ENCODE results near the gene TRIO.

TRIO gene

DNA sequence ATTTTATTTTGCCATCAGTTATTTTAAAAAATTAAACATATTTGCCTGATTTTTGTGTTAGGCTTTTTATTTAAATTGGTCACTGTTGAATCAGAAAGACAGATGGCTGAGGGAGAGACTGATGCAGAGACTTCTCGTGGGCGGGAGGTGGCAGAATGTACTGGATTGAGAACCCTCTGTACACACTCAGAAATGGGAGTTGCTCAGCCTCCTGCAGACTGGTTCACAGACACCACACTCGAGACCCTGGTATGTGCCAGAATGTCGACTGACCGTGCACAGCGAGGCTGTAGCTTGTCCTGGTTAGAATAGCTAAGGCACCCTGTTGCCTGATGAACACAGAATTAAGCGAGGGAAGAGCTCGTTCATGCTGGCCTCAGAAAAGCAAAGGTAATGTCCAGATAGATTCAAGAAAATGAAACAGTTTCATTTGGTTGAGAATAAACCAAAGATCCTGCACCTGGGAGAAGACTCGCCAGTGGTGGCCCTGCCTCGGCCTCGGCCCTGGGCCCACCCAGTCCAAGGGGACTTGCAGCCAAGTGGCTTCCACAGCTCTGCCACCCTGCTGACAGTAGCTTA is 367.1 kb downstream of the TRIO start:
- no peaks in the 10 kb centered on the region for H3K36me3 Mint-ChIP-seq (ENCODE audit: low read depth)
- no peak for ATAC-seq
- no peaks in the 10 kb centered on the region for H3K9me3 Mint-ChIP-seq
- H3K4me1 Mint-ChIP-seq, result no peaks in the 10 kb centered on the region
- no peaks in the 10 kb centered on the region for H3K27me3 Mint-ChIP-seq
- no peak overlapping the region for H3K27ac Mint-ChIP-seq
- DNase-seq, result no peak
- H3K4me3 Mint-ChIP-seq, result no peak overlapping the region

DNA sequence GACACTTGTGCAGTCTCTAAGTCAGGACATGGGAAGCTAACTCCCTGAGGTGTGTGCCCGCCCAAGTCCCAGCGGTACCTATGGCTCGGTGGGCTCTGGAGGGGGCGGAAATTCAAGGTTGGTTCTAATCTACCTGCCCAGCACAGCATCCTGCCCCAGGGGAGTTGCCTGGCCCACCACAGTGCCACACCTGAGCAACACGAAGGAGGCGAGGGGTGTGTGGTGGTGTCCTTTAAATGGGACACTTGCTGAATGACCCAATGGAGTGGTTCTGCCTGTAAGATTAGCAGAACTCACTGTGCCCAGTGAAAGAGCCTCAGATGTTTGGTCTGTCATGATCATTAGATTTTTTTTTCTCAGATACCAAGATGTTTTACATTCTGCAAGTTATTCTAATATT is 367.7 kb downstream of the TRIO start:
- ATAC-seq (no peak), DNase-seq (no peak)
- H3K27me3 Mint-ChIP-seq, result no peaks in the 10 kb centered on the region
- H3K27ac Mint-ChIP-seq, result no peak overlapping the region
- peaks cover 4% of the 10 kb centered on the region for H3K9me3 Mint-ChIP-seq
- H3K36me3 Mint-ChIP-seq (ENCODE audit: low read depth), result no peaks in the 10 kb centered on the region
- no peaks in the 10 kb centered on the region for H3K4me1 Mint-ChIP-seq
- no peak overlapping the region for H3K4me3 Mint-ChIP-seq

DNA sequence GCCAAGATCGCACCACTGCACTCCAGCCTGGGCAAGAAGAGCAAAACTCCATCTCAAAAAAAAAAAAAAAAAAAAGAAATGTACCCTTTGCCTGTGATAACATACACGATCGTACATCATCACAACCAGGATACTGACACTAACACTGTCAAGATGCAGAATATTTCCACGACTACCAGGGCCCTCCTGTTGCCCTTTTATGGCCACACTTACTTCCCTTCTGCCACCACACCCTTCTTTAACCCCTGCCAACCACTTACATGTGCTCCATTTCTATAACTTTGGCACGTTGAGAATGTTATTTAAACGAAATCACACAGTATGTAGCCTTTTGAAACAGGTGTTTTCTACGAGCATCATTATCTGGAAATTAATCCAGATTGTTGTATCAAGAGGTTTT is 369.4 kb downstream of the TRIO start:
- H3K27me3 Mint-ChIP-seq, result no peaks in the 10 kb centered on the region
- ATAC-seq, result no peak
- no peak overlapping the region for H3K4me3 Mint-ChIP-seq
- no peak overlapping the region for H3K27ac Mint-ChIP-seq
- no peak for DNase-seq
- peaks cover 6% of the 10 kb centered on the region for H3K9me3 Mint-ChIP-seq
- H3K36me3 Mint-ChIP-seq (ENCODE audit: low read depth), result no peaks in the 10 kb centered on the region
- H3K4me1 Mint-ChIP-seq, result no peaks in the 10 kb centered on the region

DNA sequence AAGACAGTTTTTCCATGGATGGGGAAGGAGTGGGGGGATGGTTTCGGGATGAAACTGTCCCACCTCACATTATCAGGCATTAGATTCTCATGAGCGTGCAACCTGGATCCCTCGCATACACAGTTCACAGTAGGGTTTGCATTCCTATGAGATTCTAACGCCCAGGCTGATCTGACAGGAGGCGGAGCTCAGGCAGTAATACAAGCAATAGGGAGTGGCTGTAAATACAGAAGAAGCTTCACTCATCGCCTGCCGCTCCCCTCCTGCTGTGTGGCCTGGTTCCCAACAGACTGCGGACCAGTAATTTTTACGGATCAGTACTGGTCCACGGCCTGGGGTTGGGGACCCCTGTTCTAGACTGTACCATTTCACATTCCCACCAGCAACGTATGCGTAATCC is 370.1 kb downstream of the TRIO start:
- no peaks in the 10 kb centered on the region for H3K27me3 Mint-ChIP-seq
- no peaks in the 10 kb centered on the region for H3K36me3 Mint-ChIP-seq (ENCODE audit: low read depth)
- H3K9me3 Mint-ChIP-seq, result peaks cover 6% of the 10 kb centered on the region
- DNase-seq (no peak), ATAC-seq (no peak)
- H3K27ac Mint-ChIP-seq, result no peak overlapping the region
- H3K4me1 Mint-ChIP-seq, result no peaks in the 10 kb centered on the region
- no peak overlapping the region for H3K4me3 Mint-ChIP-seq

DNA sequence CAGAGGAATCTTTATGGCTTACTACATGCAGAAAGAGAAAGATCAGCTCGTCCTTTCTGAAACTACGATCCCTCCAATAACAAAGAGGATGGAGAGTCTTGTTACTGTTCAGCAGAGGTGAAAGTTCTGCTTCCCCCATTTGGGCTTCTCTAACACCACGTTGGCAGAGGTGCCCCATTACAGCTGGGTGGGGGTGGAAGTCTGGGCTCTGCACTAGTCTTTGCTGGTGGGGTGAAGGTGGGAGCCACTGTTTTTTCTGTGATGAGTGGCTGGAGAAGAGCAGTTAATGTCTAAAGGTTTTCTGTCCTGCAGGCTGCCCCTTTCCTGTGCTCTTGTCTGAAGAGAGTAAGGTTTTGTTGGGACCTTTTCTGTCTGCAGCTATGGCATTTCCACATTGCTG is 373.8 kb downstream of the TRIO start:
- DNase-seq (no peak), ATAC-seq (no peak)
- H3K36me3 Mint-ChIP-seq (ENCODE audit: low read depth), result no peaks in the 10 kb centered on the region
- no peak overlapping the region for H3K27ac Mint-ChIP-seq
- H3K4me1 Mint-ChIP-seq, result no peaks in the 10 kb centered on the region
- peaks cover 11% of the 10 kb centered on the region for H3K9me3 Mint-ChIP-seq
- H3K4me3 Mint-ChIP-seq, result no peak overlapping the region
- H3K27me3 Mint-ChIP-seq, result no peaks in the 10 kb centered on the region

DNA sequence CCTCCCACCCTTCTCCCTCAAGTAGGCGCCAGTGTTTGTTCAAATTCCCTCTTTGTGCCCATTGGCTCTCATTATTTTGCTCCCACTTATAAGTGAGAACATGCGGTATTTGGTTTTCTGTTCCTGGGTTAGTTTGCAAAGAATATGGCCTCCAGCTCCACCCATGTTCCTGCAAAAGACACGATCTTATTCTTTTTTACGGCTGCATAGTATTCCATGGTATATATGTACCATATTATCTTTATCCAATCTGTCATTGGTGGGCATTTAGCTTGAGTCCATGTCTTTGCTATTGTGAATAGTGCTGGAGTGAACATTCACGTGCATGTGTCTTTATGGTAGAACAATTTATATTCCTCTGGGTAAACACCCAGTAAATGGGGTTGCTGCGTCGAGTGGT is 375.5 kb downstream of the TRIO start:
- H3K36me3 Mint-ChIP-seq (ENCODE audit: low read depth), result no peaks in the 10 kb centered on the region
- no peaks in the 10 kb centered on the region for H3K27me3 Mint-ChIP-seq
- H3K27ac Mint-ChIP-seq, result no peak overlapping the region
- no peak overlapping the region for H3K4me3 Mint-ChIP-seq
- peaks cover 11% of the 10 kb centered on the region for H3K9me3 Mint-ChIP-seq
- DNase-seq, result no peak
- H3K4me1 Mint-ChIP-seq, result no peaks in the 10 kb centered on the region
- ATAC-seq, result no peak

DNA sequence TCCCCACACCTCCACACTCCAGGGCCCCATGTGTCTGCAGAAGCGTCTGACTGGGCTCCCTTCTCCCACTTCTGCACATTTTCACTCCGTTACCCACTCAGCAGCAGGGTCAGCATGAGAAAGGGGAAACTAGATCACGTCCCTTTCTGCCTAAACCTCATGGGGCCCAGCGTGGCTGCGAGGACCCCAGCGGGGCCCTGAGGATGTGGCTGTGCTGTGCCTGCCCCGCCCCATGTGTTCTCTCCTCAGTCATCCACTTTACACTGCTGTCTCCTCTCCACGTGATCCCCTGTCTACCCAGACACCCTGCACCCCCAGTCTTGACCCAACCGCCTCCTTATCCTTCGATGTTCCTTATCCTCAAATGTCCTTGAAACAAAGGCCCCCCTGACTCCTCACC is 378.6 kb downstream of the TRIO start:
- no peak for ATAC-seq
- H3K36me3 Mint-ChIP-seq (ENCODE audit: low read depth), result no peaks in the 10 kb centered on the region
- H3K27ac Mint-ChIP-seq, result no peak overlapping the region
- H3K4me3 Mint-ChIP-seq, result no peak overlapping the region
- H3K9me3 Mint-ChIP-seq, result peaks cover 5% of the 10 kb centered on the region
- H3K4me1 Mint-ChIP-seq, result no peaks in the 10 kb centered on the region
- no peaks in the 10 kb centered on the region for H3K27me3 Mint-ChIP-seq
- DNase-seq, result no peak

DNA sequence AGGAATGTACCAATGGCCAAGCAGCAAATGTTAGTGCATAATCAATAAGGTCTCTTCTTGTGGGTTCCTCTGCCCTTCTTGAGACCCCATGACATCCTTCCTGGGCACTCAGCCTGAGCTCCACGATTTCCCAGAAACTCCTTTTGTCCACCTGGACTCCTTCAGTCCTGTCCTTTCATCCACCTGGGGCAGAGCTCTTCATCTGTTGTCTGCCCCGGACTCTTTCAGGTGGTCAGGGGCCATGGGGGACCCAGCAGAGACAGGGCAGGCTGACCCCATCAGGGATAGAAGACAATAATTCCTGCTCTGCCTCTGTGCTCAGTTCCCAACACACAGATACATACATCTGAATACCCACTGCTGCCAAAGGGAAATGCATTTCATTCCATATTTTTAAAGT is 379.6 kb downstream of the TRIO start:
- no peak for ATAC-seq
- Mint-ChIP-seq H3K27ac (no peak overlapping the region), H3K27me3 (no peaks in the 10 kb centered on the region), H3K4me3 (no peak overlapping the region), H3K9me3 (peaks cover 5% of the 10 kb centered on the region), H3K4me1 (no peaks in the 10 kb centered on the region), H3K36me3 (ENCODE audit: low read depth) (no peaks in the 10 kb centered on the region)
- no peak for DNase-seq

DNA sequence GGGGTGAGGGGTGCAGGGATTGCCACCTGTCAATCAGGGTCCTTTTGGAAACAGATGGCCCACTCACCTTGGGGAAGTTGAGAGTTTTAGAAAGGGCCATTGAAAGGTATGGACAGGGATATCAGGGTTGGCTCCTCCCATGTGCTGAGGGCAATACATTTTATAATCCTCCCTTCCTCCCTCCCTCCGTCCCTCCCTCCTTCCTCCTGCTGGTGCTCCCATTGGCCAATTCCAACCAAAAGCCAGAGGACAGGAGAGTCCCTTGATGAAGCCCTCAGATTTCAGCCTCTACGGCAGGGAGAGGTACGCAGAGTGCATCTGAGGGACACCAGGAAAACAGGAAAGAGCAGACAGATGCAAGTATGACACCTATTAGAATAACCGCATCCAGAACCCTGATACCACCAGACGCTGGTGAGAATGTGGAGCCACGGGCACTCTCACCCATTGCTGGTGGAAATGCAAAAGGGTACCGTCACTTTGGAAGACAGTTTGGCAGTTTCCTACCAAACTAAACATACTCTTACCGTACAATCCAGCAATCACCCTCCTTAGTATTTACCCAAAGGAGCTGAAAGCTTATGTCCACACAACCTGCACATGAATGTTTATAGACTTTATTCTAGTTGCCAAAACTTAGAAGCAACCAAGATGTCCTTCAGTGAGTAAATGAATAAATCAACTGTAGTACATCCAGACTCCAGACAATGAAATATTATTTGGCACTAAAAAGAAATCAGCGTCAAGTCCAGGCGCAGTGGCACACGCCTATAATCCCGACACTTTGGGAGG is 380.3 kb downstream of the TRIO start:
- DNase-seq, result no peak
- no peaks in the 10 kb centered on the region for H3K36me3 Mint-ChIP-seq (ENCODE audit: low read depth)
- no peaks in the 10 kb centered on the region for H3K27me3 Mint-ChIP-seq
- no peak for ATAC-seq
- H3K4me3 Mint-ChIP-seq, result no peak overlapping the region
- no peaks in the 10 kb centered on the region for H3K4me1 Mint-ChIP-seq
- no peak overlapping the region for H3K27ac Mint-ChIP-seq
- H3K9me3 Mint-ChIP-seq, result peaks cover 5% of the 10 kb centered on the region

DNA sequence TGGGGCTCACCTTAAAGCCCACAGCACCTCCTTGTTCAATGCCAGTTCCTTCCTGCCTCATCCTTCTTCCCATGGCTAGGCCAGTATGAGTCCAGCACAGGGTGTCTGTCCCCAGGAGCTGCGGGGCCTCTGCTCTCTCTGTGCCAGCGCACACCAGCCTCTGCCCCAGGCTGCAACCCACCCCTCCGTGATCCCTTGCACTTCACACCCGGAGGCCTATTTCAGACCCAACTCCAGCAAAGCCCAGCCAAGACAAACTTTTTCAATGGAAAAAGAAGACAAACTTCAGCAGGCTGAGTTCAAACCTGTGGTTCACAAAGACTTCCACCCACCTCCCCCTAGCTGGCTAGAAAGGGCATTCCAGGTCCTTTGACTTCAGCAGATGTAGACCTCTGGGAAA is 382.3 kb downstream of the TRIO start:
- Mint-ChIP-seq H3K9me3 (no peaks in the 10 kb centered on the region), H3K27ac (no peak overlapping the region), H3K4me3 (no peak overlapping the region), H3K4me1 (no peaks in the 10 kb centered on the region), H3K27me3 (no peaks in the 10 kb centered on the region), H3K36me3 (ENCODE audit: low read depth) (no peaks in the 10 kb centered on the region)
- DNase-seq (no peak), ATAC-seq (no peak)

DNA sequence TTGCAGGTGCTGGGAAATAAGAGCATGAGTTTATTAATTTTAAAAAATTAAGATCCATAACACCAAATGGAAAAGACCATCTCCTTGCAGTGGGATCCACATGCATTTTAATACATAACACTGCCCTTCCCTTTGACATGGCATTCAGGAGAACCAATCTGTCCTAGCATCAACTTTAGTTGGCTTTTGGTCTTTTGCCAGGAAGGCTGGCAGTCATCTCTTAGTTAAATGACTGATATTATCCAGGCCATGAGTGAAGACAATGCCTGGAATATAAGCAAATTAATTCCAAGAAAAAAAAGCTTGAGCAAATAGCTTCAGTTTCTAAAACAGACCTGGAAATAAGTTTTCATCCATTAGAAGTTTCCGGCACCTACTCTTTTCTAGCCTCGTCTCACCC is 383.4 kb downstream of the TRIO start:
- H3K4me1 Mint-ChIP-seq, result no peaks in the 10 kb centered on the region
- H3K4me3 Mint-ChIP-seq, result no peak overlapping the region
- no peak for ATAC-seq

DNA sequence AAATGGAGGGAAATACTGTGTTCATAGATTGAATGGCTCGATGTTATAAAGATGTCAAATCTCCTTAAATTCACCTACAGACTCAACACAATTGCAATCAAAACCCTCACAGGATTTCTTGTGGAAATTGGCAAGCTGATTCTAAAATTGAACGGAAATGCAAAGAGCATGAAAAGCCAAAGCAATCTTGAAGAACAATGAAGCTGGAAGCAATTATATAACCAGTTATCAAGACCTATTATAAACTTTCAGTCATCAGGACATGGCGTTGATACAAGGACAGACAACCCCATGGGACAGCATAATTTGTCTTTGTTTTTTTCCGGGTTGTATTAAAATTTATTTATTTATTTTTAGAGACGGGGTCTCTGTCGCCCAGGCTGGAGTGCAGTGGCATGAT is 385.0 kb downstream of the TRIO start:
- H3K4me3 Mint-ChIP-seq, result no peak overlapping the region
- ATAC-seq (no peak), DNase-seq (no peak)
- H3K27ac Mint-ChIP-seq, result no peak overlapping the region
- H3K9me3 Mint-ChIP-seq, result no peaks in the 10 kb centered on the region
- H3K36me3 Mint-ChIP-seq (ENCODE audit: low read depth), result no peaks in the 10 kb centered on the region
- no peaks in the 10 kb centered on the region for H3K4me1 Mint-ChIP-seq
- no peaks in the 10 kb centered on the region for H3K27me3 Mint-ChIP-seq

More for the DNA sequence above, 383.4 kb downstream of the TRIO start:
- H3K36me3 Mint-ChIP-seq (ENCODE audit: low read depth), result no peaks in the 10 kb centered on the region
- H3K9me3 Mint-ChIP-seq, result no peaks in the 10 kb centered on the region
- no peak overlapping the region for H3K27ac Mint-ChIP-seq
- no peak for DNase-seq
- H3K27me3 Mint-ChIP-seq, result no peaks in the 10 kb centered on the region

DNA sequence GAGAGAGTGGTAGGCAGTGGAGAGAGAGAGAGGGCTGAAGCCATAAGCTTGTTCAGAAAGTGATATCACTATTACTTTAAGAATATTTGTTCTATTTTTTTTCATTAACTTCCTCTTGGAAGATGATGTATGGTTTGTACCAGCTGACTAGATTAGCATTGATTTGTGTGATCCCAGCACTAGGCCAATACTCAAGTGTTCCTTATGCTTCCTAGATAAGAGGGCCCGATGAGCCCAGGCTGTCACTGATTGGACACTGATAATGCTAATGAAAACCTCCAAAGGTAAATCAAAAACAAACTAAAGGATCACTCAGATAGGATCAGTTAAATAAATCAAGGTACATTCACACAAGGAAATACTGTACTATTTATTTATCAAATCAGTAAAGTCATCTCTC is 385.8 kb downstream of the TRIO start:
- ATAC-seq (no peak), DNase-seq (no peak)
- no peaks in the 10 kb centered on the region for H3K36me3 Mint-ChIP-seq (ENCODE audit: low read depth)
- H3K4me1 Mint-ChIP-seq, result no peaks in the 10 kb centered on the region
- H3K27me3 Mint-ChIP-seq, result no peaks in the 10 kb centered on the region
- no peaks in the 10 kb centered on the region for H3K9me3 Mint-ChIP-seq
- no peak overlapping the region for H3K27ac Mint-ChIP-seq
- no peak overlapping the region for H3K4me3 Mint-ChIP-seq

DNA sequence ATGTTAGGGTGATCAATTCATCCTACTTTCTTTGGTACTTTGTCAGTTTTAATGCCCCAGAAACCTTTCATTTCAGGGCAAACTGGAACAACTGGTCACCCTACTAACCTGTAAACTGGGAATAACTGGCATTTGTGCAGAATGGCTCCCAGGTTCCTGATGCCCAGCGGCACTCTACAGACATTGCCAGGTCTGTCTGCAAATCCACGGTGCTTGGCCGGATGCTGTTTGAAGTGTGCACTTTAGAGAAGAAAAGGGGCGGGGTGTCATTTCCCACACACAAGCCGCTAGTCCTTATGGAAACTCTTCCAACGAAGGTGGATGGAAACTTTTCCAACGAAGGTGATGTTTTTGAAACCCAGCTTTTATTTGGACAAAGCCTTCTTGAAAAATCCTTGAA is 388.5 kb downstream of the TRIO start:
- H3K9me3 Mint-ChIP-seq, result no peaks in the 10 kb centered on the region
- H3K36me3 Mint-ChIP-seq (ENCODE audit: low read depth), result no peaks in the 10 kb centered on the region
- no peaks in the 10 kb centered on the region for H3K27me3 Mint-ChIP-seq
- no peaks in the 10 kb centered on the region for H3K4me1 Mint-ChIP-seq
- ATAC-seq, result no peak
- no peak for DNase-seq
- no peak overlapping the region for H3K4me3 Mint-ChIP-seq
- H3K27ac Mint-ChIP-seq, result no peak overlapping the region

DNA sequence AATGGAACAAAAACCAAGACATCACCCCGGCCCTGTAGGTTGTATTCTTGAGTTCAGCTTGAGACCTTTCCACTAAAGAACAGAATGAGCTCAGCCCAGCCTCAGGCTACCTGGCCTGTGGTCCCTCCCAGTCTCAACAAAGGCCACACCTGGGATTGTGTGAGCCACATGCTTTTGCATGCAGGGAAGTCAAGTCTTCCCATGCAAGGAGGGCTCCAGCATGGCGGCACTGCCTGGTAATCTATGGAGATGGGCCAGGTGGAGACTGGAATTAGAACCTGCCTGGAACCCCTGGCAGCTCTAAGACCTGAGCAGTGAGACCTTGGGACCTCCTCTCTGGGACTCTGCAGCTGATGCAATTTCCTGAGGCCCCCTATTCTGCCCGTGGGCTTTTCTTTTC is 389.0 kb downstream of the TRIO start:
- H3K27ac Mint-ChIP-seq, result no peak overlapping the region
- H3K36me3 Mint-ChIP-seq (ENCODE audit: low read depth), result no peaks in the 10 kb centered on the region
- no peak overlapping the region for H3K4me3 Mint-ChIP-seq
- no peak for DNase-seq
- no peaks in the 10 kb centered on the region for H3K27me3 Mint-ChIP-seq
- H3K4me1 Mint-ChIP-seq, result no peaks in the 10 kb centered on the region
- ATAC-seq, result no peak
- H3K9me3 Mint-ChIP-seq, result no peaks in the 10 kb centered on the region

DNA sequence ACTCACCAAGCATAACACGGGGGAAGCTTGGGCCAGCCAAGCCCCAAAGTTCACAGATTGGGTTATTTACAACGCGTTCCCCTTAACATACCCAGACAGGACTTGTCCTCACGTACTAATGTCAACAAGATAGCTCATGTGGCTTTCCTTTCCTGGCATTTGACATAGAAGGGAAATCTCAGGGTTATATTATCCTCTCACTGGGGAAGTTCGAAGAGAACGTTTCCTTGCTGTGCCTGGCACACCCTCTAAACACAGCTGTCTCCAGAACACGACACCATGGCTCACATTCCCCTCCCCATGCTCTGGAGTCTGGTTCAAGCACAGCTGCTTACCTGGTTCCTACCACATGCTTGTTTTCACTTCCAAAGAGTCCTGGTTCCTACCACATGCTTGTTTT is 391.6 kb downstream of the TRIO start:
- H3K4me3 Mint-ChIP-seq, result no peak overlapping the region
- H3K9me3 Mint-ChIP-seq, result no peaks in the 10 kb centered on the region
- H3K27me3 Mint-ChIP-seq, result peaks cover 1% of the 10 kb centered on the region
- no peaks in the 10 kb centered on the region for H3K36me3 Mint-ChIP-seq (ENCODE audit: low read depth)
- no peaks in the 10 kb centered on the region for H3K4me1 Mint-ChIP-seq
- ATAC-seq (no peak), DNase-seq (no peak)
- H3K27ac Mint-ChIP-seq, result no peak overlapping the region
